WTC11 (cell line): ENCODE measurements around the gene HAUS6. TPM values are rescaled to one million over a fixed set of nuclear protein-coding genes. Genes with fewer than 3 reads are reported as not detected.

Experiments
- ATAC-seq: fragments of 200-7000 bp; cut with Tn5 transposase; 2 replicates; pipeline ENCODE4 v1.10.0; 2021; ENCODE audit warnings: mild to moderate bottlenecking, moderate library complexity
- CTCF ChIA-PET: fragments of 300-600 bp; sonication (Branson Sonifier 250); formaldehyde crosslinking; loops from one replicate; lab custom pipeline; 2021; ENCODE audit warnings: antibody characterized with exemption; lab: Charles Lee
- POLR2A ChIA-PET: fragments of 350-600 bp; sonication (Branson Sonifier 250); formaldehyde crosslinking; loops from one replicate; lab custom pipeline; 2021; ENCODE audit warnings: antibody characterized with exemption; lab: Charles Lee
- DNase-seq: peaks from one replicate; pipeline ENCODE4 v3.0.0; 2021; ENCODE audit warnings: low spot score
- H3K27ac Mint-ChIP-seq: 2 replicates; pipeline ENCODE4 v1.8.0; 2021; ENCODE audit warnings: mixed read lengths
- H3K27me3 Mint-ChIP-seq: 2 replicates; pipeline ENCODE4 v1.8.0; 2021; ENCODE audit warnings: low read depth, mild to moderate bottlenecking, moderate library complexity, mixed read lengths
- H3K36me3 Mint-ChIP-seq: 2 replicates; pipeline ENCODE4 v1.8.0; 2021; ENCODE audit warnings: mixed read lengths
- H3K4me1 Mint-ChIP-seq: 2 replicates; pipeline ENCODE4 v1.8.0; 2022; ENCODE audit warnings: mixed read lengths
- H3K4me3 Mint-ChIP-seq: 2 replicates; pipeline ENCODE4 v1.8.0; 2021; ENCODE audit warnings: mild to moderate bottlenecking, moderate library complexity, mixed read lengths
- H3K9me3 Mint-ChIP-seq: 2 replicates; pipeline ENCODE4 v1.8.0; 2021; ENCODE audit warnings: mixed read lengths
- ARID4B ChIP-seq: sonication (generic); formaldehyde crosslinking; IDR thresholded peaks from 2 replicates; pipeline ENCODE4 v1.8.0; 2023; ENCODE audit warnings: missing genetic modification reagents, mild to moderate bottlenecking, borderline replicate concordance
- ELF4 ChIP-seq: sonication (generic); formaldehyde crosslinking; IDR thresholded peaks from 2 replicates; pipeline ENCODE4 v1.8.1; 2022; ENCODE audit warnings: low read depth, mild to moderate bottlenecking, moderate library complexity, missing genetic modification reagents
- EMX1 ChIP-seq: fragments of 250-450 bp; sonication (Bioruptor Pico); IDR thresholded peaks from 2 replicates; pipeline ENCODE4 v1.8.0; 2021; ENCODE audit warnings: mild to moderate bottlenecking
- ETV6 ChIP-seq: sonication (generic); formaldehyde crosslinking; IDR thresholded peaks from 2 replicates; pipeline ENCODE4 v1.8.1; 2022; ENCODE audit warnings: mild to moderate bottlenecking, missing genetic modification reagents
- FOXK1 ChIP-seq: sonication (generic); formaldehyde crosslinking; IDR thresholded peaks from 2 replicates; pipeline ENCODE4 v1.8.0; 2022; ENCODE audit warnings: mild to moderate bottlenecking, moderate library complexity, missing genetic modification reagents
- GTF2I ChIP-seq: fragments of 250-450 bp; sonication (Bioruptor Pico); conservative IDR thresholded peaks from 2 replicates; pipeline ENCODE4 v1.4.0; 2021; ENCODE audit warnings: mild to moderate bottlenecking
- HMGXB4 ChIP-seq: sonication (generic); formaldehyde crosslinking; IDR thresholded peaks from 2 replicates; pipeline ENCODE4 v1.8.1; 2023; ENCODE audit warnings: mild to moderate bottlenecking, moderate library complexity, missing genetic modification reagents
- NFYB ChIP-seq: sonication (generic); formaldehyde crosslinking; conservative IDR thresholded peaks from 2 replicates; pipeline ENCODE4 v1.8.0; 2022; ENCODE audit warnings: low read depth, missing genetic modification reagents
- NR1H2 ChIP-seq: sonication (generic); formaldehyde crosslinking; IDR thresholded peaks from 2 replicates; pipeline ENCODE4 v1.9.0; 2021; ENCODE audit warnings: mild to moderate bottlenecking, moderate library complexity, missing genetic modification reagents
- PRRX2 ChIP-seq: fragments of 250-450 bp; sonication (Bioruptor Pico); IDR thresholded peaks from 2 replicates; pipeline ENCODE4 v1.8.0; 2021; ENCODE audit warnings: mild to moderate bottlenecking
- STAT6 ChIP-seq: sonication (generic); formaldehyde crosslinking; conservative IDR thresholded peaks from 2 replicates; pipeline ENCODE4 v1.8.1; 2023; ENCODE audit warnings: mild to moderate bottlenecking, low read depth, missing genetic modification reagents, moderate library complexity
- ZSCAN18 ChIP-seq: fragments of 250-450 bp; sonication (Bioruptor Pico); IDR thresholded peaks from 2 replicates; pipeline ENCODE4 v2.1.2; 2022; ENCODE audit warnings: mild to moderate bottlenecking, moderate library complexity
- total RNA-seq: library from RNA; stranded (reverse); gene quantifications from 3 replicates; pipeline ENCODE4 v1.2.3, GENCODE V29; 2021
- TF ChIP-seq, protein P1 (sequence below): sonication (generic); formaldehyde crosslinking; IDR thresholded peaks from 2 replicates; pipeline ENCODE4 v1.8.0; 2022; ENCODE audit warnings: mild to moderate bottlenecking, missing genetic modification reagents

The HAUS6 gene
- total RNA-seq, 1 experiment from 2014 or later: 43.3 TPM

- no peak for TF ChIP-seq STAT6 (CRISPR knock-in tag)
- peak; percentile 90 for TF ChIP-seq ETV6 (CRISPR knock-in tag)
- TF ChIP-seq FOXK1 (CRISPR knock-in tag): 0 out of 2 replicates have a peak, but pooled peaks have one; percentile 28
- no peak for TF ChIP-seq NR1H2
- TF ChIP-seq, protein P1, sequence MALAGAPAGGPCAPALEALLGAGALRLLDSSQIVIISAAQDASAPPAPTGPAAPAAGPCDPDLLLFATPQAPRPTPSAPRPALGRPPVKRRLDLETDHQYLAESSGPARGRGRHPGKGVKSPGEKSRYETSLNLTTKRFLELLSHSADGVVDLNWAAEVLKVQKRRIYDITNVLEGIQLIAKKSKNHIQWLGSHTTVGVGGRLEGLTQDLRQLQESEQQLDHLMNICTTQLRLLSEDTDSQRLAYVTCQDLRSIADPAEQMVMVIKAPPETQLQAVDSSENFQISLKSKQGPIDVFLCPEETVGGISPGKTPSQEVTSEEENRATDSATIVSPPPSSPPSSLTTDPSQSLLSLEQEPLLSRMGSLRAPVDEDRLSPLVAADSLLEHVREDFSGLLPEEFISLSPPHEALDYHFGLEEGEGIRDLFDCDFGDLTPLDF (CRISPR knock-in tag): peak; percentile 57; the same call in 1 of the 2 replicates
- no peak for TF ChIP-seq NFYB
- no peak for TF ChIP-seq GTF2I (CRISPR knock-in tag)
- TF ChIP-seq HMGXB4 (CRISPR knock-in tag): peak; percentile 98
Measured at GRCh38 chr9:19048966-19049916, 53.5 kb downstream of the HAUS6 start, which contains the start of gene RRAGA (continued).

- ChIA-PET POLR2A (no interaction called here), CTCF (interaction anchor here (0.6 to 1.3 kb wide), 3 partner anchors 12 to 429 kb away, joined by 3 to 6 read pairs (median 5); partner anchors contain the start of gene RRAGA)
- Mint-ChIP-seq H3K9me3 (peaks cover 29% of the 10 kb centered on the region), H3K4me1 (peaks cover 4% of the 10 kb centered on the region), H3K27me3 (no peaks in the 10 kb centered on the region; the same call in 1 of the 2 replicates), H3K4me3 (no peak overlapping the region), H3K27ac (no peak overlapping the region), H3K36me3 (peaks cover 21% of the 10 kb centered on the region)
- TF ChIP-seq PRRX2 (CRISPR knock-in tag) (no peak), ELF4 (0 out of 2 replicates have a peak, but pooled peaks have one; percentile 32), ZSCAN18 (CRISPR knock-in tag) (0 out of 2 replicates have a peak, but pooled peaks have one; percentile 2), EMX1 (CRISPR knock-in tag) (no peak), ARID4B (CRISPR knock-in tag) (no peak)
- ATAC-seq (peak; percentile 41; the same call in 1 of the 2 replicates), DNase-seq (no peak)
Measured at GRCh38 chr9:19036611-19037010, 66.1 kb downstream of the HAUS6 start.
